GM12801 (cell line): ENCODE results near the gene NUP160.

Source experiments
- TF ChIP-seq, protein P1 (sequence below): IDR thresholded peaks from one replicate; pipeline ENCODE4 v1.5.1; 2011; ENCODE audit warnings: control low read depth; ENCODE audit not compliant: insufficient read length; ENCODE audit errors: extremely low read depth

Gene NUP160

DNA sequence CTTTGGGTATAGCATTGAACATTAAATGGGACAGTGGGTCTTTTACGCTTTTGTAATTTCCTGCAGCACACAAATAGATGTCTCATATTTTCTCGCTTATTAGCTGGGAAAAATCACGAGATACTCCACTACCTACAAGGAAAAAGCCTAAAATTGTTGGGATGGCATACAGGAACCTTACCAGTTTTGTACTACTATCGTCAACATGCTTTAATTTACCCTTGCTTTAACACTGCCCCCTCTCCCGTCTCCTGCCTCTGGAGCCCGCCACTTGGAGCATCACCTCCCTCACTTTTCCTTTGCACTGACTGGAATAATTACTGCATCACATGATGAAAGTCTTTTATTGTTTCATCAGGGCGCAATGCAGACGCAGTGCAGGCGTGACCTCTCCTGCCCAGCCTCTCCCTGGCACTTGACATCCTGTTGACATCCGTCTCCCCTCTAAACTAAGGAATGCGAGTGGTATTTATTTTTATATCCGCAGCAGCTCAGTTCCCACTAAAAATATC, 80.0 kb downstream of the NUP160 start:
- TF ChIP-seq, protein P1, sequence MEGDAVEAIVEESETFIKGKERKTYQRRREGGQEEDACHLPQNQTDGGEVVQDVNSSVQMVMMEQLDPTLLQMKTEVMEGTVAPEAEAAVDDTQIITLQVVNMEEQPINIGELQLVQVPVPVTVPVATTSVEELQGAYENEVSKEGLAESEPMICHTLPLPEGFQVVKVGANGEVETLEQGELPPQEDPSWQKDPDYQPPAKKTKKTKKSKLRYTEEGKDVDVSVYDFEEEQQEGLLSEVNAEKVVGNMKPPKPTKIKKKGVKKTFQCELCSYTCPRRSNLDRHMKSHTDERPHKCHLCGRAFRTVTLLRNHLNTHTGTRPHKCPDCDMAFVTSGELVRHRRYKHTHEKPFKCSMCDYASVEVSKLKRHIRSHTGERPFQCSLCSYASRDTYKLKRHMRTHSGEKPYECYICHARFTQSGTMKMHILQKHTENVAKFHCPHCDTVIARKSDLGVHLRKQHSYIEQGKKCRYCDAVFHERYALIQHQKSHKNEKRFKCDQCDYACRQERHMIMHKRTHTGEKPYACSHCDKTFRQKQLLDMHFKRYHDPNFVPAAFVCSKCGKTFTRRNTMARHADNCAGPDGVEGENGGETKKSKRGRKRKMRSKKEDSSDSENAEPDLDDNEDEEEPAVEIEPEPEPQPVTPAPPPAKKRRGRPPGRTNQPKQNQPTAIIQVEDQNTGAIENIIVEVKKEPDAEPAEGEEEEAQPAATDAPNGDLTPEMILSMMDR: no peak

DNA sequence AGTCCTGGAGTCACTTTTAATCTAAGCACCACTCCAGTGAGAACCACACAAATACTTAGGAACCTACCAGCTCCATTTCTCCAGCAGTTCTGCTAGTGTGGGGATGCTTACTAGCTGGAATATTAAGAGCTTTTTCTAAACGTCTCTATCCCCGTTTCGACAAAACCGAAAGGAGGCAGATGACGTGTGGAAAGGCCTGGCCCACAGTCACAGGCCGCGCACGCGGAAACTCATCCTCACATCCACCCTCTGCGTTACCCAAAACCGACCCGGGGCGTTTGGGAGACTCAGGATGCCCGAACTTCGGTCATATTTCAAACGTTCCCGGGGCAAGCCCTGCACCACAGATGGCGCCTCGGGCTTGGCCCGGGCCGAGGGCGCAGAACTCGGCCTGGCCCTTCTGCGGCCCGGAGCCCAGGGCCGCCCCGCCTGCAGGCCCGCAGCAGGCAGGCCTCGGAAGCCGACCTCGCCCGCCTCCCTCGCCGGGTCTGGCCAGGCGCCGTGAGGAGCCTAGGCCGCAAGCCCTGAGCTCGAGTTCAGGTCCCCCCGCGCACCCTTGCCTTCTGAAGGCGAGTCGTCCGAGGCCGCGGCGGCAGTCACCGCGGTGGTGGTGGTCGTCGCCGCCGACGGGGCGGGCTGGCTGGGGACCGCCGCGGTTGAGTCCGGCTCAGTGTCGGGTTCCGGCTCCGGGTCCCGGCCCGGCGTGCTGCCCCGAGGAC, 81.5 kb downstream of the NUP160 start:
- TF ChIP-seq, protein P1: no peak

DNA sequence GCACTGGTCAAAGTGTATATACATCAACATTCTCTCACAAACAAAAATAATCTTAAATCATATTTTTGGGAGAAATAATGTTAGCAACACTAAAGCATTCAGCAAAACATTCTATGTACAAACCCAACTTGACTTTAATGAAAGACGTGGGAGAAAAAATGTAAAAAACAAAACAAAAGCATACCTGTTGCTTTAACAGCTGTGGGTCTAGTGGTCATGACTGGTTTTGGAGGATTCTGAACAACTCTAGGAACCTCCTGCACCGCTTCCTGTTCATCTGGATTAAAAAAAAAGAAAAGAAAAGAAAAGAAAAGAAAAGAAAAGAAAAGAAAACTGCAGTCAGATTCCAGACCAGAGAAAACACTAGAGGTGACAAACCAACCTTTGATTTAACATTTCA, 83.1 kb downstream of the NUP160 start:
- TF ChIP-seq, protein P1: no peak

DNA sequence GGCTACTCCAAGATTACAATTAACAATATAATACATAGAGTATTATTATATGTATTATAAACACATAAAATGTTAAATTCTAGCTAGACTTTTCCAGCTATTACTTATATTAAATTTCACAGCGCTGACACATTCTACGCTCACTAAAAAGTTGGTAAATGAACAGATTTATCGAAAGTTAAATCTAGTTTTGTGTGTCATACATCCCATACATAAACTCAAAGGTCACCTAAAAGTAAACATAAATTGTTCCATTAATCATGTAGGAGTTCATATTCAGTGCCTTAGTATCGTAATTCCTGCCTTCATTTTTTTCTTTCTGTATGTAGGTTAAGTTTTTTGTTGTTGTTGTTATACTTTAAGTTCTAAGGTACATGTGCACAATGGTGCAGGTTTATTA, 91.9 kb downstream of the NUP160 start:
- TF ChIP-seq, protein P1: no peak

DNA sequence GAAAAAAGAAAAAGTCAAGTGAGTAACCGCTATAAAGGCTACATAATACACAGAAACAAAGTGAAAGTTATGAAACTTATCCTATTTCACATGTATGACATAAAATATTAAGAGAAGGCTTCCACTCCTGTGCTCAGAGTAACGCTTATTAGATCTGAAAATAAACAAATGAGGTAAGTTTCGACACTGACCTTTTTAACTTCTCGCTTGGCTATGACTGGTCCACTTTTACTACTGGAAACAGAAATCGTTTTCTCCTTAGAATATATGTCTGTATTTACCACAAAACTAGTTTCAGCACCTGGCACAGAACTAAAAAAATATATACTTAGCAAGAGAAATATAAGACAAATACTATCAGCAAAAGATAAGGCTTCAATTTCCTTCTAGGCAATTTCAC, 97.4 kb downstream of the NUP160 start:
- TF ChIP-seq, protein P1: no peak

DNA sequence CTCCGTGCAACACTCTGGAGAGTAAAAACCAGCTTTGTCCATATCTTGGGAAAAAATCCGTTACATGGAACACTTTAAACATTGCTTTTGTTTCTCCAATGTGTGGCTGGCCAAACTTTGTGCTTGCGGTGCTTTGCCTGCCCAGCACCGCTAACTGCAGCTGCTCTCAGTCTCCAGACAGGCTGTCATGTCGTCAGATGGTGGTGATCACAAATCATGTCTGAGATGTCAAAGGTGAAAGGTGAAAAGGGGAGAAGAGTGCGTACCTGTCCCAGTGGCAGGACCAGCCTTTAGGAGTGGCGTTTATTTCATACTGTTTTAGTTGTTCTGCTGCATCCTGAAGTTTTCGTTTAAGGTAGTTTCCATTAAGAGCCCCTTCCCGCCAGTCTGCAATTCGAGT, 115.9 kb downstream of the NUP160 start:
- TF ChIP-seq, protein P1: no peak

DNA sequence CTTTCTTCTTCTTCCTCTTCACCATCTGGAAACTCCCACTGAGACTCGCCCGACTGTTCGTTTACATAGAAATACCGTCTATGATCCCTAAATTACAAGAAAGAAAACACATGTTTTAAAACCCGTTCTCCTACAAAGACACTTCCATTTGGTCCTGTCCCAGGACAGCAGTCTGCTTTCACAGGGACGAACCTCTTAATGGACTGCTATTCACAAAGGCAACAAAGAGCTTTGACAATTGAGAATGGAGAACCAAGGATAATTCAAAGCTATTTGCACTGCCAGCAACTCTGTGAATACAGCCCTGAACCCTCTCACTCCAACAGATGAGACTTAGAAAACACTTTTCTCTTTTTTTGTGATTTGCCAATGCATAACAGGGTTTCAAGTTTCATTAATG, 116.7 kb downstream of the NUP160 start:
- TF ChIP-seq, protein P1: no peak
